Measurements from ENCODE around the gene ASMTL. TPM values are rescaled to one million over a fixed set of nuclear protein-coding genes. Genes with fewer than 3 reads are reported as not detected.

The ASMTL gene
- total and polyA plus RNA-seq, 2 experiments from 2014 or later, result 53.7 to 61.2 TPM

DNA sequence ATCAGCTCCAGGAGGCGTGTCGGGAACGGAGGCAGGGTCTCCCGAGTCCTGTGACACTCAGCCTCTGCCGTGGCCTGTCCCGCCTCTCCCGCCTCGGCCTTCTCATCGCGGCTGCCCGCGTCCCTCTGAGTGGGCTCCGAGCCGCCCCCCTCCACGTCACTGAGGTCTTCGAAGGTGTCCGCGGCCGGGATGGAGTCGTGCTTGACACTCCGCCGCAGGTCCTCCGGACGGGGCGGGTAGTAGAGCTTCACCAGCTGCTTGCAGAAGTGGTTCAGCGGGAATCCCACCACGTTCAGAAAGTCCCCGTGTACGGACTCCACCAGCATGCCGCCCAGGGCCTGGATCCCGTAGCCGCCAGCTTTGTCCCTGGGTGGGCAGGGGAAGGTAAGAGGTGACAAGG, 25.0 kb downstream of the ASMTL start:
- Histone ChIP-seq H3K79me2 (replicated peaks; ENCODE audit: insufficient read depth) (no peaks in the 10 kb centered on the region), H3K36me3 (ENCODE audit: insufficient read depth) (peaks cover 26% of the 10 kb centered on the region), H3F3A (replicated peaks; ENCODE audit: low read depth) (no peaks in the 10 kb centered on the region), H3K4me1 (ENCODE audit: insufficient read depth) (no peaks in the 10 kb centered on the region), H3K4me2 (no peak overlapping the region), H2AFZ (no peak overlapping the region), H3K4me3 (no peak overlapping the region), H3K27ac (ENCODE audit: low read depth) (no peak overlapping the region), H4K20me1 (replicated peaks; ENCODE audit: insufficient read depth) (peaks cover 8% of the 10 kb centered on the region; the same call in 1 of the 2 replicates), H3K9me2 (ENCODE audit: insufficient read depth) (no peaks in the 10 kb centered on the region), H3K27me3 (ENCODE audit: insufficient read depth) (no peaks in the 10 kb centered on the region)
- peaks cover 49% of the 10 kb centered on the region for H3K9me3 Mint-ChIP-seq
- H3K36me3 Mint-ChIP-seq (ENCODE audit: low read depth), result peaks cover 71% of the 10 kb centered on the region
- ATAC-seq, result no peak
- H3K27me3 Mint-ChIP-seq (ENCODE audit: insufficient read depth, low read depth, poor library complexity), result peaks cover 3% of the 10 kb centered on the region
- H3K4me3 Mint-ChIP-seq, result no peak overlapping the region
- TF ChIP-seq, protein P1, sequence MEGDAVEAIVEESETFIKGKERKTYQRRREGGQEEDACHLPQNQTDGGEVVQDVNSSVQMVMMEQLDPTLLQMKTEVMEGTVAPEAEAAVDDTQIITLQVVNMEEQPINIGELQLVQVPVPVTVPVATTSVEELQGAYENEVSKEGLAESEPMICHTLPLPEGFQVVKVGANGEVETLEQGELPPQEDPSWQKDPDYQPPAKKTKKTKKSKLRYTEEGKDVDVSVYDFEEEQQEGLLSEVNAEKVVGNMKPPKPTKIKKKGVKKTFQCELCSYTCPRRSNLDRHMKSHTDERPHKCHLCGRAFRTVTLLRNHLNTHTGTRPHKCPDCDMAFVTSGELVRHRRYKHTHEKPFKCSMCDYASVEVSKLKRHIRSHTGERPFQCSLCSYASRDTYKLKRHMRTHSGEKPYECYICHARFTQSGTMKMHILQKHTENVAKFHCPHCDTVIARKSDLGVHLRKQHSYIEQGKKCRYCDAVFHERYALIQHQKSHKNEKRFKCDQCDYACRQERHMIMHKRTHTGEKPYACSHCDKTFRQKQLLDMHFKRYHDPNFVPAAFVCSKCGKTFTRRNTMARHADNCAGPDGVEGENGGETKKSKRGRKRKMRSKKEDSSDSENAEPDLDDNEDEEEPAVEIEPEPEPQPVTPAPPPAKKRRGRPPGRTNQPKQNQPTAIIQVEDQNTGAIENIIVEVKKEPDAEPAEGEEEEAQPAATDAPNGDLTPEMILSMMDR (conservative IDR thresholded peaks at IDR 0.05; ENCODE audit: low read depth in 2 of 2), result no peak
- TF ChIP-seq CREB1 (CRISPR knock-in tag; IDR thresholded peaks at IDR 0.05; ENCODE audit: low read depth), result no peak
- TF ChIP-seq, protein P2, sequence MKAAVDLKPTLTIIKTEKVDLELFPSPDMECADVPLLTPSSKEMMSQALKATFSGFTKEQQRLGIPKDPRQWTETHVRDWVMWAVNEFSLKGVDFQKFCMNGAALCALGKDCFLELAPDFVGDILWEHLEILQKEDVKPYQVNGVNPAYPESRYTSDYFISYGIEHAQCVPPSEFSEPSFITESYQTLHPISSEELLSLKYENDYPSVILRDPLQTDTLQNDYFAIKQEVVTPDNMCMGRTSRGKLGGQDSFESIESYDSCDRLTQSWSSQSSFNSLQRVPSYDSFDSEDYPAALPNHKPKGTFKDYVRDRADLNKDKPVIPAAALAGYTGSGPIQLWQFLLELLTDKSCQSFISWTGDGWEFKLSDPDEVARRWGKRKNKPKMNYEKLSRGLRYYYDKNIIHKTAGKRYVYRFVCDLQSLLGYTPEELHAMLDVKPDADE (IDR thresholded peaks at IDR 0.05), result no peak
- no peak for TF ChIP-seq POLR2AphosphoS5 (IDR thresholded peaks at IDR 0.05; ENCODE audit: low read depth)
- no peak for TF ChIP-seq EZH2 (IDR thresholded peaks at IDR 0.05; ENCODE audit: low read depth, unreplicated experiment)
- TF ChIP-seq ZNF114 (CRISPR knock-in tag; IDR thresholded peaks at IDR 0.05), result no peak
- TF ChIP-seq, protein P3, sequence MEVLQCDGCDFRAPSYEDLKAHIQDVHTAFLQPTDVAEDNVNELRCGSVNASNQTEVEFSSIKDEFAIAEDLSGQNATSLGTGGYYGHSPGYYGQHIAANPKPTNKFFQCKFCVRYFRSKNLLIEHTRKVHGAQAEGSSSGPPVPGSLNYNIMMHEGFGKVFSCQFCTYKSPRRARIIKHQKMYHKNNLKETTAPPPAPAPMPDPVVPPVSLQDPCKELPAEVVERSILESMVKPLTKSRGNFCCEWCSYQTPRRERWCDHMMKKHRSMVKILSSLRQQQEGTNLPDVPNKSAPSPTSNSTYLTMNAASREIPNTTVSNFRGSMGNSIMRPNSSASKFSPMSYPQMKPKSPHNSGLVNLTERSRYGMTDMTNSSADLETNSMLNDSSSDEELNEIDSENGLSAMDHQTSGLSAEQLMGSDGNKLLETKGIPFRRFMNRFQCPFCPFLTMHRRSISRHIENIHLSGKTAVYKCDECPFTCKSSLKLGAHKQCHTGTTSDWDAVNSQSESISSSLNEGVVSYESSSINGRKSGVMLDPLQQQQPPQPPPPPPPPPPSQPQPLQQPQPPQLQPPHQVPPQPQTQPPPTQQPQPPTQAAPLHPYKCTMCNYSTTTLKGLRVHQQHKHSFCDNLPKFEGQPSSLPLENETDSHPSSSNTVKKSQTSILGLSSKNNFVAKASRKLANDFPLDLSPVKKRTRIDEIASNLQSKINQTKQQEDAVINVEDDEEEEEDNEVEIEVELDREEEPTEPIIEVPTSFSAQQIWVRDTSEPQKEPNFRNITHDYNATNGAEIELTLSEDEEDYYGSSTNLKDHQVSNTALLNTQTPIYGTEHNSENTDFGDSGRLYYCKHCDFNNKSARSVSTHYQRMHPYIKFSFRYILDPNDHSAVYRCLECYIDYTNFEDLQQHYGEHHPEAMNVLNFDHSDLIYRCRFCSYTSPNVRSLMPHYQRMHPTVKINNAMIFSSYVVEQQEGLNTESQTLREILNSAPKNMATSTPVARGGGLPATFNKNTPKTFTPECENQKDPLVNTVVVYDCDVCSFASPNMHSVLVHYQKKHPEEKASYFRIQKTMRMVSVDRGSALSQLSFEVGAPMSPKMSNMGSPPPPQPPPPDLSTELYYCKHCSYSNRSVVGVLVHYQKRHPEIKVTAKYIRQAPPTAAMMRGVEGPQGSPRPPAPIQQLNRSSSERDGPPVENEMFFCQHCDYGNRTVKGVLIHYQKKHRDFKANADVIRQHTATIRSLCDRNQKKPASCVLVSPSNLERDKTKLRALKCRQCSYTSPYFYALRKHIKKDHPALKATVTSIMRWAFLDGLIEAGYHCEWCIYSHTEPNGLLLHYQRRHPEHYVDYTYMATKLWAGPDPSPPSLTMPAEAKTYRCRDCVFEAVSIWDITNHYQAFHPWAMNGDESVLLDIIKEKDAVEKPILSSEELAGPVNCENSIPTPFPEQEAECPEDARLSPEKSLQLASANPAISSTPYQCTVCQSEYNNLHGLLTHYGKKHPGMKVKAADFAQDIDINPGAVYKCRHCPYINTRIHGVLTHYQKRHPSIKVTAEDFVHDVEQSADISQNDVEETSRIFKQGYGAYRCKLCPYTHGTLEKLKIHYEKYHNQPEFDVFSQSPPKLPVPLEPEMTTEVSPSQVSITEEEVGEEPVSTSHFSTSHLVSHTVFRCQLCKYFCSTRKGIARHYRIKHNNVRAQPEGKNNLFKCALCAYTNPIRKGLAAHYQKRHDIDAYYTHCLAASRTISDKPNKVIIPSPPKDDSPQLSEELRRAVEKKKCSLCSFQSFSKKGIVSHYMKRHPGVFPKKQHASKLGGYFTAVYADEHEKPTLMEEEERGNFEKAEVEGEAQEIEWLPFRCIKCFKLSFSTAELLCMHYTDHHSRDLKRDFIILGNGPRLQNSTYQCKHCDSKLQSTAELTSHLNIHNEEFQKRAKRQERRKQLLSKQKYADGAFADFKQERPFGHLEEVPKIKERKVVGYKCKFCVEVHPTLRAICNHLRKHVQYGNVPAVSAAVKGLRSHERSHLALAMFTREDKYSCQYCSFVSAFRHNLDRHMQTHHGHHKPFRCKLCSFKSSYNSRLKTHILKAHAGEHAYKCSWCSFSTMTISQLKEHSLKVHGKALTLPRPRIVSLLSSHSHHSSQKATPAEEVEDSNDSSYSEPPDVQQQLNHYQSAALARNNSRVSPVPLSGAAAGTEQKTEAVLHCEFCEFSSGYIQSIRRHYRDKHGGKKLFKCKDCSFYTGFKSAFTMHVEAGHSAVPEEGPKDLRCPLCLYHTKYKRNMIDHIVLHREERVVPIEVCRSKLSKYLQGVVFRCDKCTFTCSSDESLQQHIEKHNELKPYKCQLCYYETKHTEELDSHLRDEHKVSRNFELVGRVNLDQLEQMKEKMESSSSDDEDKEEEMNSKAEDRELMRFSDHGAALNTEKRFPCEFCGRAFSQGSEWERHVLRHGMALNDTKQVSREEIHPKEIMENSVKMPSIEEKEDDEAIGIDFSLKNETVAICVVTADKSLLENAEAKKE (CRISPR knock-in tag; IDR thresholded peaks at IDR 0.05), result no peak
- no peak for TF ChIP-seq ZNF331 (CRISPR knock-in tag; IDR thresholded peaks at IDR 0.05; ENCODE audit: low read depth)
- TF ChIP-seq, protein P4, sequence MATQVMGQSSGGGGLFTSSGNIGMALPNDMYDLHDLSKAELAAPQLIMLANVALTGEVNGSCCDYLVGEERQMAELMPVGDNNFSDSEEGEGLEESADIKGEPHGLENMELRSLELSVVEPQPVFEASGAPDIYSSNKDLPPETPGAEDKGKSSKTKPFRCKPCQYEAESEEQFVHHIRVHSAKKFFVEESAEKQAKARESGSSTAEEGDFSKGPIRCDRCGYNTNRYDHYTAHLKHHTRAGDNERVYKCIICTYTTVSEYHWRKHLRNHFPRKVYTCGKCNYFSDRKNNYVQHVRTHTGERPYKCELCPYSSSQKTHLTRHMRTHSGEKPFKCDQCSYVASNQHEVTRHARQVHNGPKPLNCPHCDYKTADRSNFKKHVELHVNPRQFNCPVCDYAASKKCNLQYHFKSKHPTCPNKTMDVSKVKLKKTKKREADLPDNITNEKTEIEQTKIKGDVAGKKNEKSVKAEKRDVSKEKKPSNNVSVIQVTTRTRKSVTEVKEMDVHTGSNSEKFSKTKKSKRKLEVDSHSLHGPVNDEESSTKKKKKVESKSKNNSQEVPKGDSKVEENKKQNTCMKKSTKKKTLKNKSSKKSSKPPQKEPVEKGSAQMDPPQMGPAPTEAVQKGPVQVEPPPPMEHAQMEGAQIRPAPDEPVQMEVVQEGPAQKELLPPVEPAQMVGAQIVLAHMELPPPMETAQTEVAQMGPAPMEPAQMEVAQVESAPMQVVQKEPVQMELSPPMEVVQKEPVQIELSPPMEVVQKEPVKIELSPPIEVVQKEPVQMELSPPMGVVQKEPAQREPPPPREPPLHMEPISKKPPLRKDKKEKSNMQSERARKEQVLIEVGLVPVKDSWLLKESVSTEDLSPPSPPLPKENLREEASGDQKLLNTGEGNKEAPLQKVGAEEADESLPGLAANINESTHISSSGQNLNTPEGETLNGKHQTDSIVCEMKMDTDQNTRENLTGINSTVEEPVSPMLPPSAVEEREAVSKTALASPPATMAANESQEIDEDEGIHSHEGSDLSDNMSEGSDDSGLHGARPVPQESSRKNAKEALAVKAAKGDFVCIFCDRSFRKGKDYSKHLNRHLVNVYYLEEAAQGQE (IDR thresholded peaks at IDR 0.05; ENCODE audit: unreplicated experiment), result no peak
- no peak for TF ChIP-seq EZH2phosphoT487 (IDR thresholded peaks at IDR 0.05; ENCODE audit: unreplicated experiment)
- no peak for TF ChIP-seq JUNB (IDR thresholded peaks at IDR 0.05; ENCODE audit: unreplicated experiment)
- no peak for TF ChIP-seq STAT1 (IDR thresholded peaks at IDR 0.05; ENCODE audit: unreplicated experiment)
- TF ChIP-seq NANOG (IDR thresholded peaks at IDR 0.05; ENCODE audit: borderline replicate concordance), result no peak
- H3K4me1 Mint-ChIP-seq, result no peaks in the 10 kb centered on the region
- no peak overlapping the region for H3K27ac Mint-ChIP-seq
- DNase-seq (ENCODE audit: low spot score), result no peak

Measured in GM23338 (cell line).